GM19238 (cell line): ENCODE data around the gene MEX3B.
"Not testable (repeated sequence)": the region's sequence is repeated elsewhere in the genome, so short reads cannot be mapped to it uniquely, and the experiment has no call there.

Experiments
- DNase-seq: peaks from one replicate; pipeline ENCODE4 v3.0.0; 2011; ENCODE audit warnings: low spot score; ENCODE audit not compliant: insufficient read length

Gene MEX3B

GRCh38 chr15:82051664-82052063 is 5.8 kb upstream of the MEX3B start:
- DNase-seq, result no peak

GRCh38 chr15:82048811-82049210 is 3.0 kb upstream of the MEX3B start:
- DNase-seq, result no peak

- no peak for DNase-seq
These were observed 1.9 kb upstream of the MEX3B start for GRCh38 chr15:82047453-82048400.

GRCh38 chr15:82046666-82047452 is 1.0 kb upstream of the MEX3B start:
- peak; percentile 93 for DNase-seq

GRCh38 chr15:82045179-82045891 is 483 bp downstream of the MEX3B start:
- DNase-seq, result no peak

- no peak for DNase-seq
These were observed 1.2 kb downstream of the MEX3B start for GRCh38 chr15:82044373-82045178.

- no peak for DNase-seq
These were observed 1.9 kb downstream of the MEX3B start for GRCh38 chr15:82043796-82044372.

GRCh38 chr15:82043130-82043673 is 2.6 kb downstream of the MEX3B start:
- DNase-seq, result no peak

- DNase-seq, result no peak
These were observed 5.0 kb downstream of the MEX3B start for GRCh38 chr15:82040862-82041261.

GRCh38 chr15:82040390-82040789 is 5.4 kb downstream of the MEX3B start:
- no peak for DNase-seq

- no peak for DNase-seq
These were observed 5.9 kb downstream of the MEX3B start for GRCh38 chr15:82039871-82040270.

- DNase-seq, result no peak
These were observed 9.4 kb downstream of the MEX3B start for GRCh38 chr15:82036461-82036860.

- no peak for DNase-seq
These were observed 13.9 kb downstream of the MEX3B start for GRCh38 chr15:82031871-82032270.

GRCh38 chr15:82030176-82030575 is 15.6 kb downstream of the MEX3B start:
- DNase-seq, result no peak

- DNase-seq, result not testable (repeated sequence)
These were observed 17.7 kb downstream of the MEX3B start for GRCh38 chr15:82028163-82028562.

- DNase-seq, result no peak
These were observed 23.8 kb downstream of the MEX3B start for GRCh38 chr15:82021992-82022391.

- no peak for DNase-seq
These were observed 25.0 kb downstream of the MEX3B start for GRCh38 chr15:82020625-82021394.

- DNase-seq, result no peak
These were observed 27.6 kb downstream of the MEX3B start for GRCh38 chr15:82018201-82018600.

- no peak for DNase-seq
These were observed 28.2 kb downstream of the MEX3B start for GRCh38 chr15:82017656-82018055.
